ENCODE results near the gene APOL2. TPM values are rescaled to one million over a fixed set of nuclear protein-coding genes. Genes with fewer than 3 reads are reported as not detected.

The APOL2 gene
- total and polyA plus RNA-seq, 4 donors = 19.9 to 37.8 (median 30.0) TPM

- 85% methylated on average over 5 of the region's 5 CpGs for WGBS (ENCODE audit: insufficient coverage)
- no peak overlapping the region for H3K27ac ChIP-seq (ENCODE audit: low read depth, low read length)
- no peak for DNase-seq (ENCODE audit: low read depth in 4 of 6, low spot score in 6 of 6)
Measured at GRCh38 chr22:36244522-36245391, 5.4 kb upstream of the APOL2 start.

GRCh38 chr22:36243986-36244385 is 4.7 kb upstream of the APOL2 start:
- Histone ChIP-seq H3K9me3 (ENCODE audit: control insufficient read depth, insufficient read depth, low read length) (no peaks in the 10 kb centered on the region), H3K4me3 (ENCODE audit: low read depth, low read length) (no peak overlapping the region), H3K36me3 (ENCODE audit: control insufficient read depth, insufficient read depth, low read length) (no peaks in the 10 kb centered on the region), H3K27ac (ENCODE audit: low read depth, low read length) (no peak overlapping the region), H3K4me1 (ENCODE audit: control insufficient read depth, insufficient read depth, low read length) (peaks cover 10% of the 10 kb centered on the region), H3K27me3 (ENCODE audit: control insufficient read depth, insufficient read depth, low read length) (no peaks in the 10 kb centered on the region)
- DNase-seq (ENCODE audit: low read depth in 4 of 6, low spot score in 6 of 6) = peak in 1 of 6 donors; percentile 26
- 80% methylated on average over 5 of the region's 5 CpGs for WGBS (ENCODE audit: insufficient coverage)

More at GRCh38 chr22:36244522-36245391, 5.4 kb upstream of the APOL2 start:
- no peaks in the 10 kb centered on the region for H3K27me3 ChIP-seq (ENCODE audit: control insufficient read depth, insufficient read depth, low read length)
- no peaks in the 10 kb centered on the region for H3K36me3 ChIP-seq (ENCODE audit: control insufficient read depth, insufficient read depth, low read length)
- H3K4me1 ChIP-seq (ENCODE audit: control insufficient read depth, insufficient read depth, low read length) = peaks cover 2% of the 10 kb centered on the region
- H3K9me3 ChIP-seq (ENCODE audit: control insufficient read depth, insufficient read depth, low read length) = no peaks in the 10 kb centered on the region
- H3K4me3 ChIP-seq (ENCODE audit: low read depth, low read length) = no peak overlapping the region

- Histone ChIP-seq H3K36me3 (ENCODE audit: control insufficient read depth, insufficient read depth, low read length) (peaks cover 8% of the 10 kb centered on the region), H3K4me3 (ENCODE audit: low read depth, low read length) (peak overlapping the region; percentile 68), H3K27me3 (ENCODE audit: control insufficient read depth, insufficient read depth, low read length) (no peaks in the 10 kb centered on the region), H3K4me1 (ENCODE audit: control insufficient read depth, insufficient read depth, low read length) (peaks cover 41% of the 10 kb centered on the region), H3K27ac (ENCODE audit: low read depth, low read length) (peak overlapping the region; percentile 92), H3K9me3 (ENCODE audit: control insufficient read depth, insufficient read depth, low read length) (no peaks in the 10 kb centered on the region)
- no peak for DNase-seq (ENCODE audit: low read depth in 4 of 6, low spot score in 6 of 6)
- WGBS (ENCODE audit: insufficient coverage) = 33% methylated on average over 1 of the region's 4 CpGs
Measured at GRCh38 chr22:36239150-36239400, 252 bp downstream of the APOL2 start.

- WGBS (ENCODE audit: insufficient coverage) = 49% methylated on average over 5 of the region's 5 CpGs
- Histone ChIP-seq H3K4me3 (ENCODE audit: low read depth, low read length) (peak overlapping the region; percentile 68), H3K27ac (ENCODE audit: low read depth, low read length) (peak overlapping the region; percentile 92), H3K36me3 (ENCODE audit: control insufficient read depth, insufficient read depth, low read length) (peaks cover 8% of the 10 kb centered on the region), H3K9me3 (ENCODE audit: control insufficient read depth, insufficient read depth, low read length) (no peaks in the 10 kb centered on the region), H3K4me1 (ENCODE audit: control insufficient read depth, insufficient read depth, low read length) (peaks cover 41% of the 10 kb centered on the region), H3K27me3 (ENCODE audit: control insufficient read depth, insufficient read depth, low read length) (no peaks in the 10 kb centered on the region)
- DNase-seq (ENCODE audit: low read depth in 4 of 6, low spot score in 6 of 6) = peak in 1 of 6 donors; percentile 31
Measured at GRCh38 chr22:36238373-36239149, 766 bp downstream of the APOL2 start.

- 81% methylated on average over 12 of the region's 12 CpGs for WGBS (ENCODE audit: insufficient coverage)
- Histone ChIP-seq H3K36me3 (ENCODE audit: control insufficient read depth, insufficient read depth, low read length) (peaks cover 12% of the 10 kb centered on the region), H3K27me3 (ENCODE audit: control insufficient read depth, insufficient read depth, low read length) (no peaks in the 10 kb centered on the region), H3K27ac (ENCODE audit: low read depth, low read length) (peak overlapping the region; percentile 15), H3K4me3 (ENCODE audit: low read depth, low read length) (peak overlapping the region; percentile 2), H3K4me1 (ENCODE audit: control insufficient read depth, insufficient read depth, low read length) (peaks cover 41% of the 10 kb centered on the region), H3K9me3 (ENCODE audit: control insufficient read depth, insufficient read depth, low read length) (no peaks in the 10 kb centered on the region)
- DNase-seq (ENCODE audit: low read depth in 4 of 6, low spot score in 6 of 6) = no peak
Measured at GRCh38 chr22:36237462-36238372, 1.6 kb downstream of the APOL2 start.

- Histone ChIP-seq H3K27me3 (ENCODE audit: control insufficient read depth, insufficient read depth, low read length) (no peaks in the 10 kb centered on the region), H3K4me3 (ENCODE audit: low read depth, low read length) (no peak overlapping the region), H3K27ac (ENCODE audit: low read depth, low read length) (no peak overlapping the region), H3K4me1 (ENCODE audit: control insufficient read depth, insufficient read depth, low read length) (peaks cover 41% of the 10 kb centered on the region), H3K36me3 (ENCODE audit: control insufficient read depth, insufficient read depth, low read length) (peaks cover 16% of the 10 kb centered on the region), H3K9me3 (ENCODE audit: control insufficient read depth, insufficient read depth, low read length) (no peaks in the 10 kb centered on the region)
- DNase-seq (ENCODE audit: low read depth in 4 of 6, low spot score in 6 of 6) = no peak
- 78% methylated on average over 11 of the region's 14 CpGs for WGBS (ENCODE audit: insufficient coverage)
Measured at GRCh38 chr22:36236388-36237319, 2.7 kb downstream of the APOL2 start.

GRCh38 chr22:36235585-36235984 is 3.7 kb downstream of the APOL2 start:
- no peak overlapping the region for H3K4me3 ChIP-seq (ENCODE audit: low read depth, low read length)
- H3K9me3 ChIP-seq (ENCODE audit: control insufficient read depth, insufficient read depth, low read length) = no peaks in the 10 kb centered on the region
- DNase-seq (ENCODE audit: low read depth in 4 of 6, low spot score in 6 of 6) = no peak
- H3K27ac ChIP-seq (ENCODE audit: low read depth, low read length) = no peak overlapping the region
- H3K4me1 ChIP-seq (ENCODE audit: control insufficient read depth, insufficient read depth, low read length) = peaks cover 41% of the 10 kb centered on the region
- 82% methylated on average over 2 of the region's 3 CpGs for WGBS (ENCODE audit: insufficient coverage)
- H3K36me3 ChIP-seq (ENCODE audit: control insufficient read depth, insufficient read depth, low read length) = peaks cover 19% of the 10 kb centered on the region
- no peaks in the 10 kb centered on the region for H3K27me3 ChIP-seq (ENCODE audit: control insufficient read depth, insufficient read depth, low read length)

GRCh38 chr22:36234919-36235318 is 4.4 kb downstream of the APOL2 start:
- DNase-seq (ENCODE audit: low read depth in 4 of 6, low spot score in 6 of 6) = peak in 1 of 6 donors; percentile 85
- peaks cover 40% of the 10 kb centered on the region for H3K4me1 ChIP-seq (ENCODE audit: control insufficient read depth, insufficient read depth, low read length)
- no peak overlapping the region for H3K4me3 ChIP-seq (ENCODE audit: low read depth, low read length)
- 70% methylated on average over 2 of the region's 2 CpGs for WGBS (ENCODE audit: insufficient coverage)
- no peaks in the 10 kb centered on the region for H3K9me3 ChIP-seq (ENCODE audit: control insufficient read depth, insufficient read depth, low read length)
- no peaks in the 10 kb centered on the region for H3K27me3 ChIP-seq (ENCODE audit: control insufficient read depth, insufficient read depth, low read length)
- peaks cover 19% of the 10 kb centered on the region for H3K36me3 ChIP-seq (ENCODE audit: control insufficient read depth, insufficient read depth, low read length)
- no peak overlapping the region for H3K27ac ChIP-seq (ENCODE audit: low read depth, low read length)
